Pericardium fibroblast (primary cell): ENCODE measurements around the gene CLDN7. TPM values are rescaled to one million over a fixed set of nuclear protein-coding genes. Genes with fewer than 3 reads are reported as not detected.

ENCODE experiments used
- total RNA-seq: library from RNA; depleted of rRNA; stranded (reverse); fragments of >200 nt; gene quantifications from 2 replicates; pipeline ENCODE4 v1.2.3, GENCODE V29; 2015

The CLDN7 gene, protein sequence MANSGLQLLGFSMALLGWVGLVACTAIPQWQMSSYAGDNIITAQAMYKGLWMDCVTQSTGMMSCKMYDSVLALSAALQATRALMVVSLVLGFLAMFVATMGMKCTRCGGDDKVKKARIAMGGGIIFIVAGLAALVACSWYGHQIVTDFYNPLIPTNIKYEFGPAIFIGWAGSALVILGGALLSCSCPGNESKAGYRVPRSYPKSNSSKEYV
- 0.17 and 1.3 TPM in 2 replicates for total RNA-seq

GRCh38 chr17:7262192-7262934 lies at the start of gene CLDN7:
CLDN7 (minus strand) TSS chr17:7262478; CDS start chr17:7262043, 435 bp downstream.

DNA sequence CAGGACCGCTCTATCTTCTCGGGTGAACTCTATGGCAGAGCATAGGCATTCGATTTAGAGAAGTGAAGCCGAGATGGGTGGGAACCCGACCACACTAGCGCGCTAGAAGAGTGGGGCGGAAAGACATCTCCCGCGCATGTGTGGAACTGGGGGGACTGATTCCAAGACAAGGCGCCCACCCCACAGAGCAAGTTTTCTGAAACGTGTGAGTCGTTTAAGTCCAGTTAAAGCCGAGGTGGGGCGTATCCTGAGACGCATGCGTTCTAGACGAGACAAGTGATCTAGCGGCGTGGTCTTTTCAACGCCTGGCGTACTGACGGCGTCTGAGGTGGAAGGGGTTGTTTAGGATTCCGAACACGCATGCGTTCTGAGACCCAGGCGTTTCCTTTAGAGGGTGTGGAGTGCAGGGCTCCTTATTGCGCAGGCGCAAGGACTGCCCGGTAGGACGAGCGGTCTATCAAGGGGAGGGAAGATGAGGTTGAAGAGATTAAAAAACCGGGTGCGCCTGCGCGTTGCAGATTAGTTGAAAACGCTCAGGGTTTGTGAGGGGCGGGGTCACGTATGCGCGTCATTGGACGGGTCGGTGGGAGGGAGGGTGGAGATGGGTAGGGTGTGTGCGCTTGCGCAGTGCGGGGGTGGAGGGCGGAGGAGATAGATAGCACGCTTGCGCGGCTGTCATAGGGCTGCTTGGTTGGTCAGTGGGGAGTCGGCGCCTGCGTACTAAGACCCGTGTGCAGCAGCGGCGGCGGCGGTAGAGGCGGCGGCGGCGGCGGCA lies 44.8 kb upstream of the CLDN7 start, which contains the start of gene EIF5A:
EIF5A (plus strand) TSS at position 718 of the 775 bp plus-strand sequence. CDS start 2,008 bp downstream, outside the sequence.

GRCh38 chr17:7294614-7295153 lies 32.4 kb upstream of the CLDN7 start, which contains the start of gene YBX2:
YBX2 (minus strand) TSS chr17:7294639; CDS start chr17:7294500, 139 bp downstream.

GRCh38 chr17:7281074-7281952 lies 19.0 kb upstream of the CLDN7 start, which contains the start of gene SLC2A4:
SLC2A4 (plus strand) TSS chr17:7281718; CDS start chr17:7281935, 217 bp downstream.

GRCh38 chr17:7252176-7253043 lies 9.9 kb downstream of the CLDN7 start, which contains the start of gene ELP5:
ELP5 (plus strand) TSS chr17:7252215; CDS start chr17:7252551, 336 bp downstream.

DNA sequence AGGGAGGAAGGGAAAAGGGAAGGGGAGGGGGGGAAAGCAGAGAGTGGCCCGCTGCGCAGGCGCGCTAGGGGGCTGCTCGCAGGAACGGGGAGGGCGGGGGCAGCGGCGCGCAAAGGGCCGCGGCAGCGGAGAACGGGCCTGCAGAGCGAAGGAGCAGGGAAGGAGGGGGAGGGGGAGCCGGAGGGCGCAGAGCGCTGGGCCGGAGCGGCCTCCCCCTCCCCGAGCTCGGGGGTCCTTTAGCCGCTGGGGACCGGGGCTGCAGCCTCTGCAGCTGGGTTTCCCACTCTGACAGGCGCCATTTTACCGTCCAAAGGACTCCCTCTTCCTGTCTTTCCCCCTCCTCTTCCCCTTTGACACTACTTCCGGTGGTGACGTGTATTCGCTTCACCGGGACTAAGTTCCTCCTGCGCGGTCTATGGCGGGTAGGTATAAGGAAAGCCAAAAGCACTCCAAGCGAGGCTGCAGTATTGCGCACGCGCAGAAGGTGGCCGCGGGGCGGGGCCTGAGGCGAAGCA lies 10.6 kb downstream of the CLDN7 start, which contains the start of gene CTDNEP1:
CTDNEP1 (minus strand) TSS at position 74 of the 515 bp plus-strand sequence. CDS start 438 bp downstream, outside the sequence.

DNA sequence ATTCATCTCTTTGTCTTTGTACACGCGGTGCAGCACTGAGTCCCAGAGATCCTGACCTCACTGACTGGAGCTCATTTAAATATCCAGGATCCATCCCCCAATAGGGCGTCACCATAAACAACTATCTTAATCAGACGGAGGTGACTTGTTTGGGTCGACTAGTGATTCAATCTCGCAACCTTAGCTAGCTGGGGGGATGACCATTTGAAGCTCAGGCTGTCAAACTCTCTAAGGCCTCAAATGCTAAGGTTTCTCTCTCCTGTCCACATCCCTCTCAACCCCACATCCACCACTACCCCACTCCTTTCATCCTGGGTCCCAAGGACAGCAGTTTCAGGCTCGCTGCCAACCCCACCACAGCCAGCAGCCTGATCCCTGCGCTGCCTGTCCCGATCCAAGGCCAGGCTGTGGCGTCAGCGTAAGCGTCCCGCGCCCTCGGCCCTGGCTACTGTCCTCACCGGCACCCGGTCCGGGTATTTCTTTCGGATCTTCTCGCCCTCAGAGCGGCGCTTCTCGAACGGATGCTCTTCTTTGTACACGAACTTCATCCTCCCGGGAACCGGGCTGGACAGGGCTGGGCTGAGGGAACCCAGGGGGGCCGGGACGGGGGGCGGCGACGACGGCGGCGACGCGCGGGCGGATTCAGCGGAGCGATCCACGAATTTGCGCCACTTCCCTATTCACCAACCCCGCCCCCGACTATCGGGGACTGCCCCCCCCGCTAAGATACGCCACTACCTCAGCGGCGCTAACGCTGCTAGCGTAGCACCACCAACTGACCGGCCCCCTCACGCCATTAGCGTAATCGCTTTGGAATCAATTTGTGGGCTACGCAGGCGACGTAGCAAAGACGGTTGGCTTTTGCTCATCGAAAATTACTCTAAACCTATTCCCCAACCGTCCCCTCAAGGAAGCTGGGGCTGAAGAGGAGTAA lies 20.2 kb downstream of the CLDN7 start, which contains the start of gene GABARAP:
GABARAP (minus strand) TSS at position 667 of the 934 bp plus-strand sequence; CDS start at position 548, 119 bp downstream.

DNA sequence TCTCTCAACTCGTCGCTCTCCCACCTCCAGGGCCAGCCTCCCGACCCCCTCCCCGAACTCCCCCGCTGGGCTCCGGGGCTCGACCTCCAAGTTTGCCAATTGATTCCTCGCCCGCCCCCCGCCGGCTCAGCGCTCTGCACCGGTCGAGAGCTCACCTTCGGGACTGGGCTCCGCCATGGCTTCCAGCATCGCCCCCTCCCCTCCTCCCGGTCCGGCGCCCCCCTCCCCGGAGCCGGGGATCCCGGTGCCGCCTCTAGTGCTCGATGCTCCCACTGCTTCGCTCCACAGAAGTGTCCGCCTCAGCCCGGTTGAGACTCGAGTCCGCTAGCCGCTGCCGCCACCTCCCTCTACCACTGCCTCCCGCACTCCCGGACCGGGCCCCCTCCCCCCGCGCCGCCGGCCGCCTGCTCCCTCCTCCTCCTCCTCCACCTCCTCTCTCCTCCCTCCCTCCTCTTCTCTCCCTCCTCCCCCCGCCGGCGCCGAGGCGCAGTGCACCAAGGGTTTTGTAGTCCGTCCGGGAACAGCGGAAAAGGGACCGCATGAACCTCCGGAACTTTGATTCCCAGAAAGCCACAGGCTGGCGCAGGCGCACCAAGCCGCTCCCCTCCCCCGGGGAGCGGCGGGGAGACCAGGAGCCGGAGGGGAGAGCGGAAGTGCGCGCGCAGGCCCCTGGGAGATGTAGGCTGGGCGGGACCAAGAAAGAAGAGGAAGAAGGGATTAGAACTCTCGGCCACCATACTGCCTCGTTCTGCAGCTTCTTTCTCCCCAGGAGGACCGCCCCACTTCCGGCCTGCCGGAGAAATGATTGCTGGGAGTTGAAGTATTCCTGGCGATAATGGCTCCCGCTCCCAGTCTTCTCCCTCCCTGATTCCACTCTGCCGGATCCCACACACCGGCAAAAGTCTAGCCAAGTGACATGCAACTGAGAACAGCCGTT lies 22.9 kb downstream of the CLDN7 start, which contains the start of gene PHF23:
PHF23 (minus strand) TSS at position 367 of the 937 bp plus-strand sequence; CDS start at position 189, 178 bp downstream.

GRCh38 chr17:7234083-7234951 lies 28.0 kb downstream of the CLDN7 start, which contains the start of gene DVL2:
DVL2 (minus strand) TSS chr17:7234517; CDS start chr17:7234262, 255 bp downstream.

DNA sequence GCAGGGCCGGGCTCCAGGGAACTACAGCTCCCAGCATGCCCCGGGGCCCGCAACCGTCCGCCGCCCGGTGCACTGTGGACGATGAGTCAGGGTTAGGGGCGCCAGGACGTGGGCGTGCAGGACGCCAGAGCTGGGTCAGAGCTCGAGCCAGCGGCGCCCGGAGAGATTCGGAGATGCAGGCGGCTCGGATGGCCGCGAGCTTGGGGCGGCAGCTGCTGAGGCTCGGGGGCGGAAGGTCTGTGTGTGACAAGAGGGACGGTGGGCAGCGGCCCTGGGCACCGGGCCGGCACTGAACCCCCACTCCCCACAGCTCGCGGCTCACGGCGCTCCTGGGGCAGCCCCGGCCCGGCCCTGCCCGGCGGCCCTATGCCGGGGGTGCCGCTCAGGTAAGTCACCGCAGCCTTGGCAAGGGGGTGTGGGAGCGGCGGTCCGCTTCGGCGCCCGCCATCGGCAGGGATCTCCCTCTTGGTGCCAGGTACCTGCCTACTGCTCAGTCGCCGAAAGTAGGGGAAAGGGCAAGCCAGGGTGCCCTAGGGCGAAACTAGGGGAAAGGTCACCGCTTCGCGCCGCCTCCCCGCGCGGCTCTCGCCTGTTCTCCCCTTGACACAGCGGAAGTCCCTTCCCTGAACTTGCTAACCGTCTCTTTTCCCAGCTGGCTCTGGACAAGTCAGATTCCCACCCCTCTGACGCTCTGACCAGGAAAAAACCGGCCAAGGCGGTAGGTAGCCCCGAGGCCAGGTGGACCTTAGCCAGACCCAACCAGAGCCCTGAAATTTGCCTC lies 42.3 kb downstream of the CLDN7 start, which contains the start of the genes ACADVL and DLG4:
ACADVL (plus strand) TSS at position 127 of the 781 bp plus-strand sequence; CDS start at position 174, 47 bp downstream.
DLG4 (minus strand) TSS at position 25 of the 781 bp plus-strand sequence.

Other genes with a start within 250 kb of the CLDN7 start
- 263 and 289 TPM in 2 replicates for gene RNASEK, start 249.9 kb downstream of the CLDN7 start, total RNA-seq
- gene BCL6B, start 239.4 kb downstream of the CLDN7 start, total RNA-seq = 0.35 and 2.2 TPM in 2 replicates
- gene SLC16A13, start 226.5 kb downstream of the CLDN7 start, total RNA-seq = 0.17 and 1.2 TPM in 2 replicates
- gene SLC16A11, start 218.4 kb downstream of the CLDN7 start, total RNA-seq = 0.60 TPM in 1 of 2 replicates, not detected in the other
- gene CLEC10A, start 182.2 kb downstream of the CLDN7 start, total RNA-seq = not detected in 2 replicates
- not detected in 2 replicates for gene ASGR2, start 147.7 kb downstream of the CLDN7 start, total RNA-seq
- gene ASGR1, start 83.1 kb downstream of the CLDN7 start, total RNA-seq = 0.35 and 0.85 TPM in 2 replicates
- 8.5 and 13.6 TPM in 2 replicates for gene DLG4, start 42.6 kb downstream of the CLDN7 start, total RNA-seq
- 194 and 234 TPM in 2 replicates for gene ACADVL, start 42.5 kb downstream of the CLDN7 start, total RNA-seq
- 61.8 and 63.7 TPM in 2 replicates for gene DVL2, start 28.0 kb downstream of the CLDN7 start, total RNA-seq
- gene PHF23, start 23.0 kb downstream of the CLDN7 start, total RNA-seq = 37.1 and 52.7 TPM in 2 replicates
- 916 and 1,059 TPM in 2 replicates for gene GABARAP, start 20.0 kb downstream of the CLDN7 start, total RNA-seq
- gene CTDNEP1, start 10.7 kb downstream of the CLDN7 start, total RNA-seq = 56.2 and 97.6 TPM in 2 replicates
- gene ELP5, start 10.3 kb downstream of the CLDN7 start, total RNA-seq = 24.4 and 27.7 TPM in 2 replicates
- 0.23 TPM in 1 of 2 replicates, not detected in the other for gene SLC2A4, start 19.2 kb upstream of the CLDN7 start, total RNA-seq
- gene YBX2, start 32.2 kb upstream of the CLDN7 start, total RNA-seq = 0.60 TPM in 1 of 2 replicates, not detected in the other
- 327 and 351 TPM in 2 replicates for gene EIF5A, start 45.1 kb upstream of the CLDN7 start, total RNA-seq
- gene GPS2, start 52.9 kb upstream of the CLDN7 start, total RNA-seq = 65.2 and 92.2 TPM in 2 replicates
- 8.9 and 13.0 TPM in 2 replicates for gene NEURL4, start 66.9 kb upstream of the CLDN7 start, total RNA-seq
- 0.34 TPM in 1 of 2 replicates, not detected in the other for gene ACAP1, start 74.1 kb upstream of the CLDN7 start, total RNA-seq
- 17.2 and 24.3 TPM in 2 replicates for gene KCTD11, start 89.7 kb upstream of the CLDN7 start, total RNA-seq
- gene TMEM95, start 92.7 kb upstream of the CLDN7 start, total RNA-seq = not detected in 2 replicates
- 0.09 and 0.47 TPM in 2 replicates for gene TNK1, start 118.6 kb upstream of the CLDN7 start, total RNA-seq
- gene PLSCR3, start 132.0 kb upstream of the CLDN7 start, total RNA-seq = 45.7 and 72.9 TPM in 2 replicates
- gene TMEM256, start 141.6 kb upstream of the CLDN7 start, total RNA-seq = 83.2 and 132 TPM in 2 replicates
- 13.5 and 18.6 TPM in 2 replicates for gene NLGN2, start 145.4 kb upstream of the CLDN7 start, total RNA-seq
- gene SPEM1, start 157.8 kb upstream of the CLDN7 start, total RNA-seq = not detected in 2 replicates
- not detected in 2 replicates for gene SPEM2, start 163.1 kb upstream of the CLDN7 start, total RNA-seq
- gene SPEM3, start 166.4 kb upstream of the CLDN7 start, total RNA-seq = not detected in 2 replicates
- 1.3 and 2.4 TPM in 2 replicates for gene TMEM102, start 173.0 kb upstream of the CLDN7 start, total RNA-seq
- gene FGF11, start 177.0 kb upstream of the CLDN7 start, total RNA-seq = 0.43 and 2.0 TPM in 2 replicates
- gene CHRNB1, start 182.6 kb upstream of the CLDN7 start, total RNA-seq = 3.7 and 6.7 TPM in 2 replicates
- gene ZBTB4, start 217.2 kb upstream of the CLDN7 start, total RNA-seq = 25.4 and 29.3 TPM in 2 replicates
- gene SLC35G6, start 219.0 kb upstream of the CLDN7 start, total RNA-seq = not detected in 2 replicates
- gene POLR2A, start 221.9 kb upstream of the CLDN7 start, total RNA-seq = 35.5 and 50.7 TPM in 2 replicates